ENCODE results near the gene LMCD1.
"Not testable (repeated sequence)": the region's sequence is repeated elsewhere in the genome, so short reads cannot be mapped to it uniquely, and the experiment has no call there.

LMCD1 gene

GRCh38 chr3:8565376-8565775, 63.8 kb downstream of the LMCD1 start:
- no peak for DNase-seq

- no peak for DNase-seq
These were observed 66.4 kb downstream of the LMCD1 start for GRCh38 chr3:8567784-8568575.

- DNase-seq, result no peak
These were observed 69.6 kb downstream of the LMCD1 start for GRCh38 chr3:8571256-8571655.

GRCh38 chr3:8573342-8573926, 71.8 kb downstream of the LMCD1 start:
- DNase-seq, result no peak

- no peak for DNase-seq
These were observed 72.5 kb downstream of the LMCD1 start for GRCh38 chr3:8574040-8574669.

- DNase-seq, result no peak
These were observed 73.2 kb downstream of the LMCD1 start for GRCh38 chr3:8574670-8575322.

GRCh38 chr3:8575364-8576104, 73.9 kb downstream of the LMCD1 start:
- no peak for DNase-seq

GRCh38 chr3:8576436-8576835, 74.8 kb downstream of the LMCD1 start:
- no peak for DNase-seq

- DNase-seq, result no peak
These were observed 75.4 kb downstream of the LMCD1 start for GRCh38 chr3:8576841-8577571.

- DNase-seq, result no peak
These were observed 76.7 kb downstream of the LMCD1 start for GRCh38 chr3:8578282-8578681.

GRCh38 chr3:8579096-8579495, 77.5 kb downstream of the LMCD1 start:
- no peak for DNase-seq

GRCh38 chr3:8579943-8580342, 78.3 kb downstream of the LMCD1 start:
- DNase-seq, result no peak

GRCh38 chr3:8580434-8580833, 78.8 kb downstream of the LMCD1 start:
- DNase-seq, result not testable (repeated sequence)

- no peak for DNase-seq
These were observed 79.8 kb downstream of the LMCD1 start for GRCh38 chr3:8581373-8581772.

- no peak for DNase-seq
These were observed 80.3 kb downstream of the LMCD1 start for GRCh38 chr3:8581806-8582445.

- no peak for DNase-seq
These were observed 83.0 kb downstream of the LMCD1 start for GRCh38 chr3:8584661-8585060.

GRCh38 chr3:8589880-8590556, 88.4 kb downstream of the LMCD1 start:
- no peak for DNase-seq

GRCh38 chr3:8593021-8593827, 91.6 kb downstream of the LMCD1 start:
- DNase-seq, result no peak

GRCh38 chr3:8595252-8595651, 93.6 kb downstream of the LMCD1 start:
- no peak for DNase-seq

- no peak for DNase-seq
These were observed 94.1 kb downstream of the LMCD1 start for GRCh38 chr3:8595695-8596115.

Measured in NCI-H1092 treated with DMSO at 0.1 percent for 48 hours (cell line).